ENCODE measurements around the gene HS1BP3. TPM values are rescaled to one million over a fixed set of nuclear protein-coding genes. Genes with fewer than 3 reads are reported as not detected.

HS1BP3 gene
- total and polyA plus RNA-seq, 2 of the 13 experiments (the other 11 are each of a cell fraction or from before 2014, with no cell fraction given): 15.2 to 22.0 TPM

GRCh38 chr2:20665243-20666004 is 14.5 kb upstream of the HS1BP3 start:
- Histone ChIP-seq H3K27me3 (ENCODE audit: control insufficient read depth in 1 of 2, insufficient read depth in 2 of 2, low read length in 2 of 2) (peaks cover 20 to 45% of the 10 kb centered on the region in 2 experiments; a peak in 4 of 5 replicates), H2AFZ (ENCODE audit: low read length) (no peak overlapping the region), H3K4me1 (ENCODE audit: insufficient read depth, low read length) (peaks cover 54% of the 10 kb centered on the region), H3K36me3 (replicated peaks in 1 of 2; ENCODE audit: control insufficient read depth in 1 of 2, insufficient read depth in 2 of 2, low read length in 2 of 2) (no peaks in the 10 kb centered on the region; a peak in 1 of 5 replicates), H3K9ac (ENCODE audit: insufficient read depth, low read depth, low read length) (peak overlapping the region; percentile 35; the same call in 1 of the 2 replicates), H3K79me2 (ENCODE audit: insufficient read depth, low read length) (peaks cover 17% of the 10 kb centered on the region), H4K20me1 (ENCODE audit: insufficient read depth, low read length) (no peaks in the 10 kb centered on the region), H3K27ac (ENCODE audit: extremely low read length, insufficient read depth, low read length) (no peak overlapping the region), H3K4me3 (replicated peaks in 1 of 3; ENCODE audit: insufficient read depth in 1 of 3, low read depth in 2 of 3, low read length in 3 of 3) (peak overlapping the region; percentile 63 to 87 (median 87)), H3K9me3 (ENCODE audit: low read length) (no peaks in the 10 kb centered on the region), H3K4me2 (ENCODE audit: low read depth, low read length) (peak overlapping the region; percentile 98)
- intact Hi-C loops (cut with micrococcal nuclease; ENCODE audit: unreplicated experiment): loop anchor here (1.0 to 10.0 kb wide), 3 partner anchors 11 to 649 kb away; partner anchors contain the start of gene LDAH
- POLR2A ChIA-PET: interaction anchor here (0.9 to 8.5 kb wide), 11 partner anchors 8 to 371 kb away, joined by 3 to 216 read pairs (median 5); partner anchors contain the start of genes HS1BP3, LDAH and RHOB
- no peak for FAIRE-seq
- CTCF ChIA-PET (ENCODE audit: low intra/inter-chr PET ratio, low total read pairs): interaction anchor here (1.4 kb wide), 1 partner anchor 11 kb away, joined by 5 read pairs; no protein-coding TSS in a partner anchor
- WGBS (ENCODE audit: low lambda C conversion rate): under 1% methylated on average over 40 of the region's 49 CpGs
- in situ Hi-C loops (cut with HindIII; ENCODE audit: extremely low pct_ligation_motif_present, low pct_unique_long_range_greater_than_20kb): loop anchor here (10.0 to 25.0 kb wide), 2 partner anchors 297 to 499 kb away; no protein-coding TSS in a partner anchor
- no peak for DNase-seq (ENCODE audit: low spot score)
- peak; percentile 14 for ATAC-seq
- no TSS peak for BruUV-seq (replicated peaks)
- 0 out of 2 replicates have a peak, but pooled peaks have one; percentile 3 for TF ChIP-seq SAFB2 (CRISPR knock-in tag; IDR thresholded peaks at IDR 0.05; ENCODE audit: borderline replicate concordance, low read depth)
- TF ChIP-seq CBX5 (CRISPR knock-in tag; IDR thresholded peaks at IDR 0.05; ENCODE audit: borderline replicate concordance): 0 out of 2 replicates have a peak, but pooled peaks have one; percentile 14
- TF ChIP-seq MAX (IDR thresholded peaks at IDR 0.05): 0 out of 2 replicates have a peak, but pooled peaks have one; percentile 8
- 0 out of 2 replicates have a peak, but pooled peaks have one; percentile 65 for TF ChIP-seq ZNF709 (CRISPR knock-in tag; IDR thresholded peaks at IDR 0.05)
- no peak for TF ChIP-seq ZNF567 (CRISPR knock-in tag; IDR thresholded peaks at IDR 0.05; ENCODE audit: borderline replicate concordance)
- no peak for TF ChIP-seq ZNF382 (CRISPR knock-in tag; IDR thresholded peaks at IDR 0.05; ENCODE audit: borderline replicate concordance)
- TF ChIP-seq PHF8 (CRISPR knock-in tag; IDR thresholded peaks at IDR 0.05): 0 out of 2 replicates have a peak, but pooled peaks have one; percentile 2
- no peak for TF ChIP-seq THAP8 (CRISPR knock-in tag; IDR thresholded peaks at IDR 0.05; ENCODE audit: borderline replicate concordance)
- TF ChIP-seq PRMT3 (CRISPR knock-in tag; IDR thresholded peaks at IDR 0.05; ENCODE audit: borderline replicate concordance, low read depth): no peak
- TF ChIP-seq KAT7 (CRISPR knock-in tag; IDR thresholded peaks at IDR 0.05; ENCODE audit: borderline replicate concordance): peak; percentile 9; the same call in 1 of the 2 replicates
- TF ChIP-seq KDM5B (CRISPR knock-in tag; IDR thresholded peaks at IDR 0.05; ENCODE audit: borderline replicate concordance): peak; percentile 32; the same call in 1 of the 2 replicates
- TF ChIP-seq FUBP1 (CRISPR knock-in tag; IDR thresholded peaks at IDR 0.05; ENCODE audit: borderline replicate concordance): 0 out of 2 replicates have a peak, but pooled peaks have one; percentile 61
- 0 out of 2 replicates have a peak, but pooled peaks have one; percentile 34 for TF ChIP-seq MYPOP (CRISPR knock-in tag; IDR thresholded peaks at IDR 0.05)
- TF ChIP-seq MED8 (CRISPR knock-in tag; IDR thresholded peaks at IDR 0.05; ENCODE audit: insufficient replicate concordance): peak; percentile 35
- peak; percentile 18; the same call in 1 of the 2 replicates for TF ChIP-seq ETV6 (CRISPR knock-in tag; conservative IDR thresholded peaks at IDR 0.05)
- TF ChIP-seq MTF2 (CRISPR knock-in tag; IDR thresholded peaks at IDR 0.05; ENCODE audit: borderline replicate concordance): 0 out of 2 replicates have a peak, but pooled peaks have one; percentile 27
- no peak for TF ChIP-seq ZNF577 (CRISPR knock-in tag; IDR thresholded peaks at IDR 0.05; ENCODE audit: borderline replicate concordance, low read depth)

Measured in HepG2 (cell line).